HepG2 (cell line): ENCODE data around the gene SLC2A13. TPM values are rescaled to one million over a fixed set of nuclear protein-coding genes. Genes with fewer than 3 reads are reported as not detected.

ENCODE experiments used
- BHLHE40 ChIP-seq: IDR thresholded peaks from 2 replicates; pipeline ENCODE4 v1.6.1; 2011; ENCODE audit warnings: low read length, improper control_type of control experiment
- CCAR2 ChIP-seq: fragments of 200-400 bp; formaldehyde crosslinking; optimal IDR thresholded peaks from 2 replicates; pipeline ENCODE3; 2018; ENCODE audit warnings: low read depth, mild to moderate bottlenecking, low read length, moderate library complexity
- FOXA3 ChIP-seq: IDR thresholded peaks from 2 replicates; pipeline ENCODE4 v1.6.1; 2016; ENCODE audit warnings: missing genetic modification reagents, missing compliant biosample characterization
- KLF9 ChIP-seq: IDR thresholded peaks from 2 replicates; pipeline ENCODE4 v1.6.1; 2016; ENCODE audit warnings: low read depth
- MAZ ChIP-seq, 2 experiments: sonication (generic) in 1 of 2; formaldehyde crosslinking in 1 of 2; IDR thresholded peaks; 2 replicates each; pipeline versions ENCODE4 v1.5.0 to v1.6.1; 2012 to 2020; ENCODE audit warnings: low read depth in 2 of 2, mild to moderate bottlenecking in 2 of 2, borderline replicate concordance in 1 of 2, improper control_type of control experiment in 1 of 2, low read length in 1 of 2, missing genetic modification reagents in 1 of 2, moderate library complexity in 1 of 2
- MTERF4 ChIP-seq: sonication (generic); formaldehyde crosslinking; IDR thresholded peaks from 2 replicates; pipeline ENCODE4 v1.8.0; 2023; ENCODE audit warnings: mild to moderate bottlenecking, missing genetic modification reagents
- NR2F1 ChIP-seq, 2 experiments: fragments of 450-650 bp in 1 of 2; formaldehyde crosslinking in 1 of 2; IDR thresholded peaks; 2 replicates each; pipeline versions ENCODE4 v1.5.0 to v1.6.1; 2016 to 2020; ENCODE audit warnings: mild to moderate bottlenecking in 1 of 2, missing compliant biosample characterization in 1 of 2, missing genetic modification reagents in 1 of 2, moderate library complexity in 1 of 2
- TBX2 ChIP-seq: sonication (generic); formaldehyde crosslinking; IDR thresholded peaks from 2 replicates; pipeline ENCODE4 v1.5.0; 2020; ENCODE audit warnings: missing genetic modification reagents, mild to moderate bottlenecking, borderline replicate concordance
- ZNF407 ChIP-seq: sonication (generic); formaldehyde crosslinking; IDR thresholded peaks from one replicate; pipeline ENCODE4 v1.5.1; 2020; ENCODE audit warnings: mild to moderate bottlenecking, missing genetic modification reagents; ENCODE audit errors: not compliant biosample characterization
- ZNF543 ChIP-seq: sonication (generic); formaldehyde crosslinking; IDR thresholded peaks from 2 replicates; pipeline ENCODE4 v1.4.0; 2020; ENCODE audit warnings: mild to moderate bottlenecking, missing genetic modification reagents
- ZNF644 ChIP-seq: IDR thresholded peaks from 2 replicates; pipeline ENCODE4 v1.6.1; 2016; ENCODE audit warnings: low read depth
- ZNF772 ChIP-seq: sonication (generic); formaldehyde crosslinking; IDR thresholded peaks from 2 replicates; pipeline ENCODE4 v1.5.0; 2020; ENCODE audit warnings: mild to moderate bottlenecking, missing genetic modification reagents
- ZSCAN21 ChIP-seq: sonication (generic); formaldehyde crosslinking; IDR thresholded peaks from 2 replicates; pipeline ENCODE4 v1.8.0; 2022; ENCODE audit warnings: mild to moderate bottlenecking, missing genetic modification reagents, moderate library complexity, borderline replicate concordance
- polyA plus RNA-seq, 8 experiments: library from polyadenylated mRNA; depleted of rRNA in 3 of 8; stranded (reverse) in 7 of 8; unstranded in 1 of 8; fragments of >200 nt; fragmentation: Illumina TruSeq in 4 of 8; extraction: Trizol in 4 of 8; gene quantifications; 2 replicates each; pipeline versions ENCODE4 v1.2.1 to v1.2.3, GENCODE V29; 2011 to 2016; ENCODE audit warnings: low read depth in 4 of 8, missing spikeins in 1 of 8, mixed read lengths in 1 of 8; ENCODE audit not compliant: insufficient read depth in 1 of 8
- total RNA-seq, 5 experiments: library from RNA; depleted of rRNA; stranded (reverse); fragments of >200 nt; fragmentation: Illumina TruSeq; extraction: Trizol; gene quantifications; 2 replicates each; pipeline ENCODE4 v1.2.3, GENCODE V29; 2016; ENCODE audit warnings: low read depth in 1 of 5

SLC2A13 gene
- total and polyA plus RNA-seq, 2 of the 13 experiments (the other 11 are each of a cell fraction or from before 2014, with no cell fraction given) = 5.5 to 6.0 TPM

GRCh38 chr12:40106202-40106533 is 287 bp upstream of the SLC2A13 start (continued):
- TF ChIP-seq ZSCAN21 (CRISPR knock-in tag) (peak; percentile 7; the same call in 1 of the 2 replicates), NR2F1 (CRISPR knock-in tag; IDR thresholded peaks at IDR 0.05) (peak; percentile 47 to 59; a peak in 3 of 4 replicates), ZNF772 (CRISPR knock-in tag) (no peak), FOXA3 (CRISPR knock-in tag) (peak; percentile 3; the same call in 1 of the 2 replicates), MTERF4 (CRISPR knock-in tag) (no peak), MAZ (IDR thresholded peaks at IDR 0.05; ENCODE audit: borderline replicate concordance, low read depth, low read length) (no peak), MAZ (CRISPR knock-in tag; IDR thresholded peaks at IDR 0.05; ENCODE audit: low read depth) (0 out of 2 replicates have a peak, but pooled peaks have one; percentile 1), TBX2 (CRISPR knock-in tag) (no peak), BHLHE40 (no peak), KLF9 (CRISPR knock-in tag) (no peak), CCAR2 (no peak), ZNF543 (no peak), ZNF644 (no peak), ZNF407 (CRISPR knock-in tag) (no peak)
